CD4-positive, alpha-beta T cell (primary cell): Measurements from ENCODE around the gene C19orf25. TPM values are rescaled to one million over a fixed set of nuclear protein-coding genes. Genes with fewer than 3 reads are reported as not detected.

ENCODE experiments used
- ATAC-seq: fragments of 200-7000 bp; cut with Tn5 transposase; one replicate; pipeline ENCODE4 v1.10.0; 2022; ENCODE audit warnings: mild to moderate bottlenecking; ENCODE audit not compliant: poor library complexity
- CTCF ChIA-PET: fragments of 350-600 bp; sonication (Branson Sonifier 250); formaldehyde crosslinking; loops from one replicate; lab custom pipeline; 2021; ENCODE audit warnings: antibody characterized with exemption, inconsistent platforms; lab: Charles Lee
- POLR2A ChIA-PET: fragments of 350-600 bp; sonication (Branson Sonifier 250); formaldehyde crosslinking; loops from one replicate; lab custom pipeline; 2021; ENCODE audit warnings: antibody characterized with exemption, inconsistent platforms; lab: Charles Lee
- DNase-seq, 14 experiments: peaks; one replicate each; pipeline ENCODE4 v3.0.0-alpha.2; 2013 to 2020; ENCODE audit warnings: mixed read lengths in 2 of 14
- H3K27ac ChIP-seq, 2 donors: one replicate each; pipeline versions ENCODE4 v1.5.1 to v1.7.0; 2013; ENCODE audit warnings: low read length in 2 of 2, low read depth in 1 of 2, mild to moderate bottlenecking in 1 of 2
- H3K27me3 ChIP-seq, 2 experiments: 1 replicate in 1 of 2; 2 replicates in 1 of 2; pipeline versions ENCODE4 v1.6.1 to v1.7.0; 2013; ENCODE audit warnings: low read length in 2 of 2, control low read depth in 1 of 2, mild to moderate bottlenecking in 1 of 2, moderate library complexity in 1 of 2; ENCODE audit not compliant: insufficient read depth in 2 of 2, control insufficient read depth in 1 of 2
- H3K36me3 ChIP-seq: one replicate; pipeline ENCODE4 v1.6.1; 2013; ENCODE audit warnings: low read length, control low read depth; ENCODE audit not compliant: insufficient read depth
- H3K4me1 ChIP-seq: one replicate; pipeline ENCODE4 v1.6.1; 2013; ENCODE audit warnings: low read length, control low read depth; ENCODE audit not compliant: insufficient read depth
- H3K4me3 ChIP-seq: one replicate; pipeline ENCODE4 v1.5.1; 2013; ENCODE audit warnings: mild to moderate bottlenecking, low read length, moderate library complexity
- H3K9me3 ChIP-seq, 2 experiments: 1 replicate in 1 of 2; 2 replicates in 1 of 2; pipeline versions ENCODE4 v1.6.1 to v1.7.0; 2013; ENCODE audit warnings: low read length in 2 of 2, mild to moderate bottlenecking in 2 of 2, control low read depth in 1 of 2, moderate library complexity in 1 of 2; ENCODE audit not compliant: control insufficient read depth in 1 of 2, insufficient read depth in 1 of 2
- H3K27ac Mint-ChIP-seq: one replicate; pipeline ENCODE4 v1.8.0; 2020; ENCODE audit warnings: mixed read lengths
- H3K27me3 Mint-ChIP-seq: one replicate; pipeline ENCODE4 v1.8.0; 2021; ENCODE audit warnings: mixed read lengths
- H3K36me3 Mint-ChIP-seq: one replicate; pipeline ENCODE4 v1.8.0; 2021; ENCODE audit warnings: low read depth, mixed read lengths
- H3K4me1 Mint-ChIP-seq: one replicate; pipeline ENCODE4 v1.8.0; 2021; ENCODE audit warnings: low read depth, mixed read lengths
- H3K4me3 Mint-ChIP-seq: one replicate; pipeline ENCODE4 v1.8.0; 2020; ENCODE audit warnings: mild to moderate bottlenecking, mixed read lengths
- H3K9me3 Mint-ChIP-seq: one replicate; pipeline ENCODE4 v1.8.0; 2020; ENCODE audit warnings: mixed read lengths
- intact Hi-C, 2 experiments: fragments of 100-400 bp; cut with DNase I in 1 of 2; cut with micrococcal nuclease in 1 of 2; formaldehyde crosslinking; loops; one replicate each; pipeline versions ENCODE4 v1.15.1 to v1.9.0; 2023 to 2025; cut with DNase I, micrococcal nuclease
- total RNA-seq, 174 experiments: library from RNA in 2 of 174; stranded (reverse) in 2 of 174; gene quantifications; one replicate each; pipeline ENCODE4 v1.2.3 and lab custom pipeline; 2021 to 2026
- TF ChIP-seq, protein P1 (sequence below): fragments of 200-600 bp; IDR thresholded peaks from one replicate; pipeline ENCODE4 v1.8.0; 2022; ENCODE audit warnings: antibody characterized with exemption, mild to moderate bottlenecking

The C19orf25 gene
- total RNA-seq, 2 experiments from 2014 or later, result 14.9 to 15.8 TPM

DNA sequence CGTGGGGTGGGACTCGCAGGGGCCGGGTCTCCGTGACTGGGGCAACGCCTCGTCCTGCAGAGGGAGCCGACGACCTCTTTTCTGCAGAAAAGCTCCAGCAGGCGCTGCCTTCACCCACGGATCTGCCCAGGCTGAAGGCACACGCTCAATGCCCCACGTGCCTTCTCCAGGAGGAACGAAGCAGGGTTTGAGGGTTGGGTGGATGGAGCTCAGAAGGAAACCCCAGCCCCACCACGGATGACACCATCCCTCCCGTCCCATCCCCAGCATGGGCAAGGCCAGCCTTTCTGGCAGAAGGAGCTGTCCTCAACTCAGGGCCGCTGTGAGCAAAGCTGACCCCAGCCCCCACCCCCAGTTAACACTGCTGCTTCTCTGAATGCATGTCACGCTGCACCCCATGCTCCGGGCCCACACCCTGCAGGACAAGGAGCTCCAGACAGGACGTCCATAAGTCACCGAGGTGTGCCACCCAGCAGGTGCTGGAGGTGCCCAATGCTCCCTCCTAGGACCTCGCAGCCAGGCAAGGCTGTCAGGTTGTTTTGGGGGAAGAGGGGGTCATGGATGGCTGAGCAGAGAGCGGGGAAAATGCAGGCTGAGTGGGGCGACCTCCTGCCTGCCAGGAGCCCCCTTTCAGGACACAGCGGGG, 7.4 kb downstream of the C19orf25 start:
- Histone ChIP-seq H3K36me3 (peaks cover 8% of the 10 kb centered on the region), H3K4me1 (peaks cover 53% of the 10 kb centered on the region), H3K27me3 (peaks cover 12 to 23% of the 10 kb centered on the region in 2 experiments), H3K9me3 (peaks cover 0 to 11% of the 10 kb centered on the region in 2 experiments), H3K27ac (no peak overlapping the region), H3K4me3 (peak overlapping the region; percentile 62)
- Mint-ChIP-seq H3K4me3 (peak overlapping the region; percentile 72), H3K9me3 (no peaks in the 10 kb centered on the region), H3K27ac (no peak overlapping the region), H3K27me3 (no peaks in the 10 kb centered on the region), H3K4me1 (peaks cover 11% of the 10 kb centered on the region), H3K36me3 (peaks cover 5% of the 10 kb centered on the region)
- TF ChIP-seq, protein P1, sequence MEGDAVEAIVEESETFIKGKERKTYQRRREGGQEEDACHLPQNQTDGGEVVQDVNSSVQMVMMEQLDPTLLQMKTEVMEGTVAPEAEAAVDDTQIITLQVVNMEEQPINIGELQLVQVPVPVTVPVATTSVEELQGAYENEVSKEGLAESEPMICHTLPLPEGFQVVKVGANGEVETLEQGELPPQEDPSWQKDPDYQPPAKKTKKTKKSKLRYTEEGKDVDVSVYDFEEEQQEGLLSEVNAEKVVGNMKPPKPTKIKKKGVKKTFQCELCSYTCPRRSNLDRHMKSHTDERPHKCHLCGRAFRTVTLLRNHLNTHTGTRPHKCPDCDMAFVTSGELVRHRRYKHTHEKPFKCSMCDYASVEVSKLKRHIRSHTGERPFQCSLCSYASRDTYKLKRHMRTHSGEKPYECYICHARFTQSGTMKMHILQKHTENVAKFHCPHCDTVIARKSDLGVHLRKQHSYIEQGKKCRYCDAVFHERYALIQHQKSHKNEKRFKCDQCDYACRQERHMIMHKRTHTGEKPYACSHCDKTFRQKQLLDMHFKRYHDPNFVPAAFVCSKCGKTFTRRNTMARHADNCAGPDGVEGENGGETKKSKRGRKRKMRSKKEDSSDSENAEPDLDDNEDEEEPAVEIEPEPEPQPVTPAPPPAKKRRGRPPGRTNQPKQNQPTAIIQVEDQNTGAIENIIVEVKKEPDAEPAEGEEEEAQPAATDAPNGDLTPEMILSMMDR, result no peak
- ChIA-PET CTCF (interaction anchor here (1.2 to 2.1 kb wide), 3 partner anchors 19 to 43 kb away, joined by 5 to 16 read pairs (median 9); partner anchors contain the start of gene REEP6), POLR2A (interaction anchor here (1.0 to 3.9 kb wide), 5 partner anchors 13 to 203 kb away, joined by 4 to 12 read pairs (median 4); partner anchors contain the start of gene REEP6)
- DNase-seq (peak in 6 of 14 experiments; percentile 20 to 61 (median 44)), ATAC-seq (peak; percentile 14)
- intact Hi-C loops, result loop anchor here in 1 of 2 experiments (2.0 to 10.0 kb wide), 3 partner anchors 19 to 197 kb away; partner anchors contain the start of genes FAM174C, PCSK4 and REEP6

DNA sequence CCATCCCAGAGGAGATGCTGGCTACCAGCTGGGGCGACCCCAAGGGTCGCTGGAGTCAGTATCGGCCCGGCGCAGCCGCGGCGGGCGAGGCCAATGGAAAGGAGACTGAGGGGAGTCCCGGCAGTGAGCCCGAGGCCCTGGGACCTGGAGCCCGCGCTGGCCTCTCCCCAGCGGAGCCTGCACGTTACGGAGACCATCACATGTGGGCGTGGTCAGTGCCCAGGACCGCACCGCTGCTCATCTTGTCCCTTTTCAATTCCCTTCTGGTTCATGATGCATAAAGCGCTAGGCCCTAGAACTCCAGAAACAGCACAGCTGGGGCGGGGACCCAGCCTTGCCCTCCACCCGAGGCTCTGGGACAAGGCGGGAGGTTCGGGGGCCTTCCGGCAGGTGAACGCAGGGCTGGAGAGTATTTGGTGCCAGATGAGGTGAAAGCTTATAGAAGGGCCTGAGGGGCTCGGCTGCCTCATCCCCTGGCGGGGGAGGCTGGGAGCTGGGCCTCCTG, 8.0 kb downstream of the C19orf25 start:
- TF ChIP-seq, protein P1, result peak; percentile 19
- no peak for ATAC-seq
- Mint-ChIP-seq H3K27ac (no peak overlapping the region), H3K4me1 (peaks cover 11% of the 10 kb centered on the region), H3K9me3 (no peaks in the 10 kb centered on the region), H3K36me3 (peaks cover 5% of the 10 kb centered on the region), H3K4me3 (peak overlapping the region; percentile 72), H3K27me3 (no peaks in the 10 kb centered on the region)
- Histone ChIP-seq H3K4me1 (peaks cover 59% of the 10 kb centered on the region), H3K27me3 (peaks cover 18 to 29% of the 10 kb centered on the region in 2 experiments), H3K36me3 (peaks cover 5% of the 10 kb centered on the region), H3K9me3 (peaks cover 0 to 16% of the 10 kb centered on the region in 2 experiments), H3K27ac (no peak overlapping the region), H3K4me3 (peak overlapping the region; percentile 62)
- intact Hi-C loops, result loop anchor here in 1 of 2 experiments (2.0 to 10.0 kb wide), 3 partner anchors 20 to 196 kb away; partner anchors contain the start of genes FAM174C, PCSK4 and REEP6
- CTCF ChIA-PET, result interaction anchor here (1.2 to 2.1 kb wide), 3 partner anchors 20 to 44 kb away, joined by 5 to 16 read pairs (median 9); partner anchors contain the start of gene REEP6
- peak in 4 of 14 experiments; percentile 34 to 59 (median 46) for DNase-seq
- POLR2A ChIA-PET, result interaction anchor here (1.0 to 3.9 kb wide), 5 partner anchors 8 to 202 kb away, joined by 3 to 12 read pairs (median 4); partner anchors contain the start of genes C19orf25 and REEP6

DNA sequence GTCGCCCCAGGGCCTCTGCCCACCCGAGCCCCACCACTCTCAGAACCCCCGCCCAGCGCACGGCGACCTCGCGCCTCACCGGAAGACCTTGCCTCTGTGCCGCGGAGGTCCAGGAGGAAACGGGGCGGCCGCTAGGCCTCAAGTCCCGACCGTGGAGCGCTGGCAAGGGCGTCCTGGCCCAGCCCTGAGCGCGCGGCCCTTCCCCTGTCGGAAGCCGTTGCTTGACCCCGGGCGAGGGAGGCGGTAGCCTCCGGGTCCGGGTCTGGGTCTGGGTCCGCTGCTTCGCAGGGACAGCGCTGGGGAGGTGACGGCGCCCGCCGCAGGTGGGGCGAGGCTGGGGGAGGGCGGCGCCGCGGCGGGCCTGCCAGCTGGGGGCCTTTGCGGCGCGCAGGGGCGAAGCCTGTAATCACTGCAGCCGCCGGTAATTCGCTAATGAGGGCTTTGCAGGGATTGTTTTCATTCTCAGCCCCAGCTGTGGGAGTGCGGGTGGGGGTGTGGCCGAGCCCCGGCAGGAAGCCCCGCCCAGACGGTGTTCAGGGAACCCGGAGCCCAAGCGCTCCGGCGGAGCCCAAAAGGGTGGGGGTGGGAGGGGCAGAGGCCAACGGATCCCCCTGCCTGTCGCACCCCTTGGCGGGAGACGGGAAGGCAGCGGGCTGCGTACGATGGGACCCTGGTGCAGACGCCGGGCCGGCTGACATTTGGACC, 8.6 kb downstream of the C19orf25 start:
- peak; percentile 82 for ATAC-seq
- ChIA-PET POLR2A (interaction anchor here (1.0 to 3.9 kb wide), 4 partner anchors 8 to 25 kb away, joined by 3 to 12 read pairs (median 8); partner anchors contain the start of genes C19orf25 and REEP6), CTCF (interaction anchor here (1.2 to 2.1 kb wide), 3 partner anchors 21 to 44 kb away, joined by 5 to 16 read pairs (median 9); partner anchors contain the start of gene REEP6)
- Mint-ChIP-seq H3K27ac (no peak overlapping the region), H3K4me3 (peak overlapping the region; percentile 68), H3K36me3 (peaks cover 5% of the 10 kb centered on the region), H3K27me3 (no peaks in the 10 kb centered on the region), H3K9me3 (no peaks in the 10 kb centered on the region), H3K4me1 (peaks cover 11% of the 10 kb centered on the region)
- H3K4me3 ChIP-seq, result peak overlapping the region; percentile 62
- H3K9me3 ChIP-seq, result peaks cover 0 to 16% of the 10 kb centered on the region in 2 experiments
- intact Hi-C loops, result loop anchor here (1.0 to 10.0 kb wide), 4 partner anchors 9 to 196 kb away; partner anchors contain the start of genes C19orf25 (in 1 of the 2), FAM174C (in 1 of the 2), PCSK4 (in 1 of the 2) and REEP6 (in 1 of the 2)
- H3K27ac ChIP-seq, result no peak overlapping the region
- H3K4me1 ChIP-seq, result peaks cover 65% of the 10 kb centered on the region
- peaks cover 1% of the 10 kb centered on the region for H3K36me3 ChIP-seq
- peak; percentile 48 to 86 (median 74) for DNase-seq
- TF ChIP-seq, protein P1, result no peak
- H3K27me3 ChIP-seq, result peaks cover 18 to 29% of the 10 kb centered on the region in 2 experiments
